CD4-positive, alpha-beta memory T cell (primary cell): Measurements from ENCODE around the gene CNDP1. TPM values are rescaled to one million over a fixed set of nuclear protein-coding genes. Genes with fewer than 3 reads are reported as not detected.

ENCODE experiments used
- CTCF ChIA-PET: fragments of 350-600 bp; sonication (Branson Sonifier 250); formaldehyde crosslinking; loops from one replicate; lab custom pipeline; 2021; ENCODE audit warnings: inconsistent platforms; ENCODE audit not compliant: partially characterized antibody; lab: Charles Lee
- POLR2A ChIA-PET: fragments of 350-600 bp; sonication (Branson Sonifier 250); formaldehyde crosslinking; loops from one replicate; lab custom pipeline; 2021; ENCODE audit not compliant: partially characterized antibody; lab: Charles Lee
- DNase-seq, 5 donors: peaks; one replicate each; pipeline versions ENCODE4 v3.0.0 to v3.0.0-alpha.2; 2020 to 2022; ENCODE audit warnings: mixed read lengths in 1 of 5
- H3K27ac ChIP-seq: one replicate; pipeline ENCODE4 v1.7.0; 2013; ENCODE audit warnings: low read depth, low read length
- H3K27me3 ChIP-seq: 2 replicates; pipeline ENCODE4 v1.7.0; 2013; ENCODE audit warnings: mild to moderate bottlenecking, low read length, moderate library complexity; ENCODE audit not compliant: insufficient read depth
- H3K36me3 ChIP-seq: 2 replicates; pipeline ENCODE4 v1.7.0; 2013; ENCODE audit warnings: mild to moderate bottlenecking, low read length, moderate library complexity; ENCODE audit not compliant: insufficient read depth
- H3K4me1 ChIP-seq: 2 replicates; pipeline ENCODE4 v1.7.0; 2013; ENCODE audit warnings: mild to moderate bottlenecking, low read length, moderate library complexity; ENCODE audit not compliant: insufficient read depth
- H3K4me3 ChIP-seq, 2 donors: one replicate each; pipeline ENCODE4 v1.7.0; 2013; ENCODE audit warnings: low read length in 2 of 2, mild to moderate bottlenecking in 1 of 2
- H3K9me3 ChIP-seq, 2 donors: one replicate each; pipeline ENCODE4 v1.7.0; 2013; ENCODE audit warnings: low read length in 2 of 2, control low read depth in 1 of 2; ENCODE audit not compliant: control insufficient read depth in 1 of 2
- H3K27ac Mint-ChIP-seq, 7 donors: one replicate each; pipeline ENCODE4 v1.8.0; 2020 to 2021; ENCODE audit warnings: mixed read lengths in 7 of 7, mild to moderate bottlenecking in 6 of 7, inconsistent platforms in 3 of 7, moderate library complexity in 3 of 7
- H3K27me3 Mint-ChIP-seq, 2 donors: one replicate each; pipeline ENCODE4 v1.8.0; 2020 to 2021; ENCODE audit warnings: mixed read lengths in 2 of 2
- H3K36me3 Mint-ChIP-seq, 2 donors: one replicate each; pipeline ENCODE4 v1.8.0; 2020 to 2021; ENCODE audit warnings: mixed read lengths in 2 of 2, inconsistent platforms in 1 of 2, mild to moderate bottlenecking in 1 of 2
- H3K4me1 Mint-ChIP-seq, 4 donors: one replicate each; pipeline ENCODE4 v1.8.0; 2020 to 2021; ENCODE audit warnings: mixed read lengths in 4 of 4, mild to moderate bottlenecking in 1 of 4
- H3K4me3 Mint-ChIP-seq, 8 donors: one replicate each; pipeline ENCODE4 v1.8.0; 2020 to 2021; ENCODE audit warnings: mixed read lengths in 8 of 8, mild to moderate bottlenecking in 7 of 8, moderate library complexity in 6 of 8, inconsistent platforms in 3 of 8
- H3K9me3 Mint-ChIP-seq, 8 donors: one replicate each; pipeline ENCODE4 v1.8.0; 2020 to 2021; ENCODE audit warnings: mixed read lengths in 8 of 8, mild to moderate bottlenecking in 5 of 8, inconsistent platforms in 3 of 8, moderate library complexity in 1 of 8
- intact Hi-C: fragments of 100-400 bp; cut with micrococcal nuclease; formaldehyde crosslinking; loops from one replicate; pipeline ENCODE4 v1.15.1; 2023
- polyA plus RNA-seq, 2 donors: library from polyadenylated mRNA; unstranded; fragments of 300-500 nt; fragmentation: Illumina TruSeq; gene quantifications; one replicate each; pipeline ENCODE4 v1.2.3, GENCODE V29; 2021
- total RNA-seq, 2 experiments: library from RNA; stranded (reverse); gene quantifications; one replicate each; pipeline ENCODE4 v1.2.3, GENCODE V29; 2021

CNDP1 gene
- total and polyA plus RNA-seq, 4 experiments from 2014 or later = not detected

- ChIA-PET CTCF (no interaction called here), POLR2A (no interaction called here)
- H3K9me3 Mint-ChIP-seq = no peaks in the 10 kb centered on the region
- no peaks in the 10 kb centered on the region for H3K27me3 Mint-ChIP-seq
- peaks cover 54 to 83% of the 10 kb centered on the region in 2 donors for H3K36me3 Mint-ChIP-seq
- peak overlapping the region in 1 of 7 donors; percentile 70 for H3K27ac Mint-ChIP-seq
- Histone ChIP-seq H3K4me1 (no peaks in the 10 kb centered on the region), H3K27me3 (no peaks in the 10 kb centered on the region), H3K36me3 (peaks cover 89% of the 10 kb centered on the region), H3K9me3 (no peaks in the 10 kb centered on the region), H3K27ac (no peak overlapping the region), H3K4me3 (no peak overlapping the region)
- no peak overlapping the region for H3K4me3 Mint-ChIP-seq
- no peak for DNase-seq
- peaks cover 0 to 2% (median 0%) of the 10 kb centered on the region in 4 donors for H3K4me1 Mint-ChIP-seq
- intact Hi-C loops = no loop called here
These were observed 19.3 kb upstream of the CNDP1 start for GRCh38 chr18:74514860-74515495.

GRCh38 chr18:74515620-74516231 is 18.6 kb upstream of the CNDP1 start:
- no peak for DNase-seq
- H3K4me3 Mint-ChIP-seq = no peak overlapping the region
- H3K27me3 ChIP-seq = no peaks in the 10 kb centered on the region
- no peaks in the 10 kb centered on the region for H3K9me3 ChIP-seq
- H3K4me1 ChIP-seq = no peaks in the 10 kb centered on the region
- H3K27me3 Mint-ChIP-seq = no peaks in the 10 kb centered on the region
- CTCF ChIA-PET = no interaction called here
- H3K27ac ChIP-seq = no peak overlapping the region
- no peak overlapping the region for H3K4me3 ChIP-seq
- peaks cover 89% of the 10 kb centered on the region for H3K36me3 ChIP-seq
- peaks cover 57 to 84% of the 10 kb centered on the region in 2 donors for H3K36me3 Mint-ChIP-seq
- no peaks in the 10 kb centered on the region for H3K4me1 Mint-ChIP-seq
- intact Hi-C loops = no loop called here
- H3K27ac Mint-ChIP-seq = no peak overlapping the region
- no peaks in the 10 kb centered on the region for H3K9me3 Mint-ChIP-seq
- POLR2A ChIA-PET = no interaction called here

GRCh38 chr18:74516271-74517235 is 17.7 kb upstream of the CNDP1 start:
- Histone ChIP-seq H3K9me3 (no peaks in the 10 kb centered on the region), H3K36me3 (peaks cover 87% of the 10 kb centered on the region), H3K4me3 (no peak overlapping the region), H3K27ac (no peak overlapping the region), H3K4me1 (no peaks in the 10 kb centered on the region), H3K27me3 (no peaks in the 10 kb centered on the region)
- no peak for DNase-seq
- intact Hi-C loops = no loop called here
- Mint-ChIP-seq H3K4me1 (no peaks in the 10 kb centered on the region), H3K27me3 (no peaks in the 10 kb centered on the region), H3K9me3 (no peaks in the 10 kb centered on the region), H3K36me3 (peaks cover 63 to 82% of the 10 kb centered on the region in 2 donors), H3K27ac (no peak overlapping the region), H3K4me3 (no peak overlapping the region)
- ChIA-PET POLR2A (no interaction called here), CTCF (no interaction called here)

GRCh38 chr18:74517236-74517630 is 17.1 kb upstream of the CNDP1 start:
- POLR2A ChIA-PET = no interaction called here

GRCh38 chr18:74518456-74519295 is 15.6 kb upstream of the CNDP1 start:
- no peaks in the 10 kb centered on the region for H3K9me3 Mint-ChIP-seq
- CTCF ChIA-PET = no interaction called here
- H3K36me3 ChIP-seq = peaks cover 67% of the 10 kb centered on the region

More at GRCh38 chr18:74517236-74517630, 17.1 kb upstream of the CNDP1 start:
- Histone ChIP-seq H3K4me3 (no peak overlapping the region), H3K27ac (no peak overlapping the region), H3K36me3 (peaks cover 81% of the 10 kb centered on the region), H3K9me3 (no peaks in the 10 kb centered on the region), H3K27me3 (no peaks in the 10 kb centered on the region), H3K4me1 (no peaks in the 10 kb centered on the region)
- Mint-ChIP-seq H3K4me3 (no peak overlapping the region), H3K4me1 (no peaks in the 10 kb centered on the region), H3K9me3 (no peaks in the 10 kb centered on the region), H3K36me3 (peaks cover 67 to 79% of the 10 kb centered on the region in 2 donors), H3K27me3 (no peaks in the 10 kb centered on the region), H3K27ac (peak overlapping the region in 1 of 7 donors; percentile 23)
- no peak for DNase-seq
- CTCF ChIA-PET = no interaction called here
- intact Hi-C loops = no loop called here

GRCh38 chr18:74519320-74520095 is 14.8 kb upstream of the CNDP1 start:
- H3K27me3 Mint-ChIP-seq = no peaks in the 10 kb centered on the region
- Histone ChIP-seq H3K27me3 (no peaks in the 10 kb centered on the region), H3K4me3 (no peak overlapping the region), H3K27ac (no peak overlapping the region), H3K4me1 (no peaks in the 10 kb centered on the region), H3K9me3 (no peaks in the 10 kb centered on the region), H3K36me3 (peaks cover 62% of the 10 kb centered on the region)
- intact Hi-C loops = no loop called here
- no peak for DNase-seq
- ChIA-PET POLR2A (no interaction called here), CTCF (no interaction called here)
- H3K4me1 Mint-ChIP-seq = no peaks in the 10 kb centered on the region
- H3K4me3 Mint-ChIP-seq = no peak overlapping the region
- no peaks in the 10 kb centered on the region for H3K9me3 Mint-ChIP-seq
- peaks cover 64 to 67% of the 10 kb centered on the region in 2 donors for H3K36me3 Mint-ChIP-seq
- no peak overlapping the region for H3K27ac Mint-ChIP-seq

More at GRCh38 chr18:74518456-74519295, 15.6 kb upstream of the CNDP1 start:
- Mint-ChIP-seq H3K4me3 (no peak overlapping the region), H3K4me1 (no peaks in the 10 kb centered on the region), H3K36me3 (peaks cover 65 to 74% of the 10 kb centered on the region in 2 donors), H3K27ac (no peak overlapping the region), H3K27me3 (no peaks in the 10 kb centered on the region)
- no peak overlapping the region for H3K4me3 ChIP-seq
- POLR2A ChIA-PET = no interaction called here
- no peaks in the 10 kb centered on the region for H3K9me3 ChIP-seq
- H3K4me1 ChIP-seq = no peaks in the 10 kb centered on the region
- DNase-seq = no peak
- H3K27ac ChIP-seq = no peak overlapping the region
- H3K27me3 ChIP-seq = no peaks in the 10 kb centered on the region
- intact Hi-C loops = no loop called here
